ENCODE data around the gene NINJ1. TPM values are rescaled to one million over a fixed set of nuclear protein-coding genes. Genes with fewer than 3 reads are reported as not detected.
A peak's percentile ranks its signal among the peaks of the same experiment; 100 is the strongest.

Gene NINJ1
- total and polyA plus RNA-seq, 2 of the 8 experiments (the other 6 are each of a cell fraction or from before 2014, with no cell fraction given), result 28.2 to 65.6 TPM

DNA sequence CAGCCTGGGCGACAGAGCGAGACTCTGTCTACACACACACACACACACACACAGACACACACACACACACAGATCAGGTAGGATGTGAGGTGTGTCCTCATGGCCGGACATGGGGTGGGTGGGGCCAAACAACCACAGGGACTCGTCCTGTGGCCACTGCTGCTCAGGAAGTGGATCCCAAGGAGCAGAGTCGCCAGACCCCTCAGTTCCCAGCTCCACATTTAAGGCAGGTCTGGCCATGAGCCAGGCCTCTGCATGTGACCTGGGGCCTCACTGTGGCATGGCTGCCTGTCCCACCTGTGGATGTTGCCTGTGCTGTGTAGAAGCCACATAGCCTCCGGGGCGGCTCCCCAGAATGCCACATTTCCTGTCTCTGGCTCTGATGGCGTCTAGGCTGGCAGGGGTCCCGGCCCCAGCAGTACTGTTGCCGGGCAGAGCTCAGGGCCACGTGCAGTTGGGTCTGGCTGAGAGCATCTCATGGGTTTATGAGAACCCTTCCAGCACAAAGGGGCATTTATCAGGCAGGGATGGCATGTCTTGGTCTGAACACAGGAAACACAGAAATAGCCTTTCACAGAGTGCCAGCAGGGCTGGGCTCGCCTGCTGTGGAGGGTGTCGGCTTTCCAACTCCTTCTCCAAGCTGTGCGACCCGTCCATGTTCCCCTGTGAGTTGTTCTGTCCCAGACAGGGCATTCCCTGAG is 9.9 kb upstream of the NINJ1 start:
- no peak overlapping the region for H3K4me2 ChIP-seq (ENCODE audit: insufficient read depth in 1 of 2, low read depth in 2 of 2, low read length in 2 of 2)
- H3K9ac ChIP-seq (replicated peaks in 1 of 4; ENCODE audit: extremely low read depth in 1 of 4, low read depth in 3 of 4, low read length in 3 of 4), result no peak overlapping the region
- no peak overlapping the region for H3K4me3 ChIP-seq (ENCODE audit: extremely low read depth in 1 of 4, insufficient read depth in 2 of 4, low read depth in 3 of 4, low read length in 4 of 4)
- 75% methylated on average over 12 of the region's 15 CpGs; no CpG with 5 or more reads in 1 of the 2 experiments for WGBS, 2 experiments (ENCODE audit: extremely low coverage in 1 of 2, insufficient coverage in 1 of 2, insufficient read length in 1 of 2, insufficient replicate concordance in 2 of 2, low coverage in 1 of 2, low lambda C conversion rate in 2 of 2, missing lambda C conversion rate in 1 of 2)
- POLR2A ChIA-PET (ENCODE audit: partially characterized antibody), result interaction anchor here (0.7 to 1.5 kb wide), 3 partner anchors 9 to 157 kb away, joined by 3 to 7 read pairs (median 3); partner anchors contain the start of gene NINJ1
- H2BK12ac ChIP-seq (ENCODE audit: low read depth, low read length), result no peak overlapping the region
- no peak overlapping the region for H4K91ac ChIP-seq (replicated peaks; ENCODE audit: insufficient read length, low read length)
- H3K36me3 ChIP-seq (ENCODE audit: control insufficient read depth in 2 of 4, insufficient read depth in 4 of 4, low read length in 3 of 4), result no peaks in the 10 kb centered on the region
- TF ChIP-seq RNF2 (IDR thresholded peaks at IDR 0.05; ENCODE audit: borderline replicate concordance, low read depth, low read length, missing control alignments, poor library complexity, severe bottlenecking) (no peak), RFX5 (IDR thresholded peaks at IDR 0.05; ENCODE audit: borderline replicate concordance, low read depth, low read length) (peak; percentile 72), RAD21 (IDR thresholded peaks at IDR 0.05 in 1 of 2, conservative IDR thresholded peaks at IDR 0.05 in 1 of 2; ENCODE audit: low read depth in 2 of 2, low read length in 2 of 2) (no peak)
- TF ChIP-seq, protein P1, sequence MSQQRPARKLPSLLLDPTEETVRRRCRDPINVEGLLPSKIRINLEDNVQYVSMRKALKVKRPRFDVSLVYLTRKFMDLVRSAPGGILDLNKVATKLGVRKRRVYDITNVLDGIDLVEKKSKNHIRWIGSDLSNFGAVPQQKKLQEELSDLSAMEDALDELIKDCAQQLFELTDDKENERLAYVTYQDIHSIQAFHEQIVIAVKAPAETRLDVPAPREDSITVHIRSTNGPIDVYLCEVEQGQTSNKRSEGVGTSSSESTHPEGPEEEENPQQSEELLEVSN (IDR thresholded peaks at IDR 0.05), result no peak
- no peak overlapping the region for H3K27ac ChIP-seq (ENCODE audit: low read depth, low read length)
- FAIRE-seq (no peak), DNase-seq (ENCODE audit: low read depth in 1 of 2, low spot score in 2 of 2) (no peak)
- no peaks in the 10 kb centered on the region for H3K23me2 ChIP-seq (ENCODE audit: low read depth, low read length)
- no peak overlapping the region for H3K14ac ChIP-seq (ENCODE audit: insufficient read length)
- H3K18ac ChIP-seq (ENCODE audit: extremely low read depth, low read length), result peak overlapping the region; percentile 9; the same call in 1 of the 2 replicates
- peak overlapping the region; percentile 54; the same call in 1 of the 2 replicates for H2BK5ac ChIP-seq (ENCODE audit: low read depth, low read length)
- peak overlapping the region; percentile 86 for H2AFZ ChIP-seq (ENCODE audit: low read length)
- H3K9me3 ChIP-seq (ENCODE audit: insufficient read depth in 2 of 2, low read depth in 1 of 2, low read length in 1 of 2), result no peaks in the 10 kb centered on the region; a peak in 1 of 4 replicates
- no peaks in the 10 kb centered on the region for H3K27me3 ChIP-seq (replicated peaks in 1 of 4; ENCODE audit: control insufficient read depth in 3 of 4, extremely low read depth in 1 of 4, insufficient read depth in 3 of 4, low read length in 3 of 4)
- no peaks in the 10 kb centered on the region for H3K79me2 ChIP-seq (ENCODE audit: control insufficient read depth in 1 of 2, insufficient read depth in 2 of 2, low read length in 2 of 2)
- peak overlapping the region; percentile 44 for H3K4ac ChIP-seq (replicated peaks; ENCODE audit: insufficient read length, low read depth, low read length)
- no peak overlapping the region for H4K5ac ChIP-seq (ENCODE audit: insufficient read length, low read depth, low read length)
- H3K4me1 ChIP-seq (replicated peaks in 1 of 4; ENCODE audit: control insufficient read depth in 3 of 4, insufficient read depth in 4 of 4, low read length in 3 of 4), result peaks cover 0 to 8% (median 3%) of the 10 kb centered on the region in 4 experiments; a peak in 2 of 7 replicates
- H3K23ac ChIP-seq (ENCODE audit: insufficient read length), result no peak overlapping the region
- no peak overlapping the region for H2BK120ac ChIP-seq (replicated peaks; ENCODE audit: low read depth, low read length)
- H2BK20ac ChIP-seq (ENCODE audit: low read length), result no peak overlapping the region
- no peak overlapping the region for H2AK5ac ChIP-seq (ENCODE audit: low read depth, low read length)
- no peak overlapping the region for H2BK15ac ChIP-seq (ENCODE audit: low read length)
- H3K56ac ChIP-seq (replicated peaks; ENCODE audit: insufficient read length, low read depth, low read length), result no peak overlapping the region
- no peak overlapping the region; the same call in 1 of the 2 replicates for H4K8ac ChIP-seq (ENCODE audit: extremely low read depth, insufficient read depth, low read length)
- peaks cover 0 to 2% of the 10 kb centered on the region in 2 experiments for H4K20me1 ChIP-seq (replicated peaks in 1 of 2; ENCODE audit: control insufficient read depth in 1 of 2, insufficient read depth in 2 of 2, low read length in 2 of 2)
- H3K79me1 ChIP-seq (ENCODE audit: low read depth, low read length), result no peaks in the 10 kb centered on the region
- CTCF ChIA-PET (ENCODE audit: partially characterized antibody), result interaction anchor here (0.9 to 7.5 kb wide), 4 partner anchors 9 to 140 kb away, joined by 3 to 74 read pairs (median 8); no protein-coding TSS in a partner anchor

Measured in H1 (cell line).